NCI-H2227 (cell line): ENCODE measurements around the gene NUP42.
"Not testable (repeated sequence)": the region's sequence is repeated elsewhere in the genome, so short reads cannot be mapped to it uniquely, and the experiment has no call there.

ENCODE experiments used
- DNase-seq: peaks from one replicate; lab custom pipeline; 2025; ENCODE audit not compliant: unreplicated experiment; lab: John Stamatoyannopoulos, UW

The NUP42 gene

DNA sequence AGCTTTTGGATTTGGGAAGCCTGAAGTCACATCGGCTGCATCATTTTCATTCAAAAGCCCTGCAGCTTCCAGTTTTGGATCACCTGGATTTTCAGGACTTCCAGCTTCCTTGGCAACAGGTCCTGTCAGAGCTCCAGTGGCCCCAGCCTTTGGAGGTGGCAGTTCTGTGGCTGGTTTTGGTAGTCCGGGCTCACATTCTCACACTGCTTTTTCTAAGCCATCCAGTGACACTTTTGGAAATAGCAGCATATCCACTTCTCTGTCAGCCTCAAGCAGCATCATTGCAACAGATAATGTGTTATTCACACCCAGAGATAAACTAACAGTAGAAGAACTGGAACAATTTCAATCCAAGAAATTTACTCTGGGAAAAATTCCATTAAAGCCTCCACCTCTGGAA is 18.5 kb downstream of the NUP42 start:
- DNase-seq = no peak

DNA sequence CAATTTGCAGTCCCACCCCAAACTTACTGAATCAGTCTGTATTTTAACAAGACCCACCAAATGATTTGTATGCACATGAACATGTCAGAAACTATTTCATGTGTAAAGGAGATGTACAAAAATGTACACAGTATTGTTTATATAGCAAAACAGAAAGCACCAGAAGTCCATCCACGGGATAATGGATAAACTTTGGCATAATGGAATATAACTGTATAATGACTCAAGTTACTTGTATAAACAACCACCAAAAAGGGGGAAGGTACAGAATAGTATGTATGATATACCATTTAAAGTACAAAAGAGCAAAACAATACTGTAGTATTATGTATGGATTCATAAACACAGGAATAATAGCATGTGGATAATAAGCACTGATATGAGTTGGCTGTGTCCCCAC is 22.4 kb downstream of the NUP42 start:
- DNase-seq = no peak

DNA sequence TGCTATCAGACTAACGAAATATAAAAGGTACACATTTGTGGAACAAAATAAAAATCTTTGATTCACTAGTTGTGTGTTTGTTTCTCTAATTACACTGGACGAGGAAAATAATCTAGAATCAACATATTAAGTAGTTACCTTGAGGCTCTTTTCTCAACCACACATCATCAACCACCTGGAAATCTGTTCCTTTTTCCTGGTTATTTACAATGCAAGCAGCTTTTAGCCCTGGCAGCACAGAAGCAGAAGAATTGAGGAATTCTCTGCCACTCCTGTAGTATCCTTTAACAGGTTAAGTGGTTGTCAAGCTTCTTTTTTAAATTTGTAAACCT is 23.7 kb downstream of the NUP42 start:
- no peak for DNase-seq

DNA sequence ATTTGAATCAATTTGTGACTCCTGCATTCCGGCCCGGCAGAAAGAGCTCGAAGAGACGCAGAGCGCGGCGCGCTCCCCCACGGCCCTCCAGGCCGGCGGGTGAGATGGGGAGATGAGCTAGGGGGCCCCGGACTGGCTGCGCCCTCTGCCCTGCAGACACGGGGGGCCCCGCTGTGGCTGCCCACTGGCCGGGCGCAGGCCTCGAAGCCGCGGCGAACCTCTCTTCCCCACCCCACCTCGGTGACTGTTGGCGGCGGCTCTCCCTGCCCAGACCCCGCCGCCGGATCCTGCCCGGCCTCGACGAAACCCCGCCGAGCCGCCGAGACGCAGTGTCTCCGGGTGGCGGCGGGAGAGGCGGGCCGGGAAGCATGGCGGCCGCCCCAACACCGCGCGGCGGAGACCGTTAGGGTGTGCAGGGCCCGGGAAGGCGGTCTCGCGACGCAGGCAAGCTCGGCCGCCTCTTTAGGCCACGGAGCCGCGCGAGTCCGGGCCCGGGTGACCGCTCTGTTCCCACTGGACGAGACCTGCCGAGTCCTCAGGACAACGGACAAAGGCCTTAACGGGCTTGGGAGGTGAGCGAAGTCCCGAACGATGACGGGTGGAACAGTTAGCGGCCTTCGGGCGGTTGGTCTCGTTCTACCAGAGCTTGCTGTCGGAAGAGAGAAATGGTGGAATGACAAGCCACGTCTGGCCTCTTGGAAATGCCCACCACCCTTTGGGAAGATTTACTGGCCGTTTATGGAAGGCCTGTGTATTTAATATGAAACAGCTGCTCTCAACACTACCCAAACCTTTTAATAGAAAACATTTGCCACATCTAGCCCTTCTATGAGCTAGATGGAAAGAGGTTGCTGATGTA is 24.3 kb downstream of the NUP42 start:
- DNase-seq = peak; percentile 54

DNA sequence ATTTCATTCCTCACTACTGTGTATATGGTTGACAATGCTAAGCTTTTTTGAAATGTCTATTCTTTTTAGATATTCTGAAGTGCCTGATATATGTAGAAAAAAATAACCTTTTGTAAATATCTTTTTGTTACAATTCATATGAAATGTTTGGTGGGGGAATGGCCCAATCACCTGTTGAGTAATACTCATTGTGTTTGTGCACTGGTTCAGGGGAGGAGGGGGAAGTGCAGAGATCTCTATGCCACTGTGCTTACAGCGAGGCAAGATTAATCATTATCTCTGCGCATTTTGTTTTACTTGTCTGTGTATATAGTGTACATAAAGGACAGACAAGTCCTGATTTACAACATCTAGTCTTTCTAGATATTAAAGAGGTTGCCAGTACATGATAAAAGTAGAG is 25.2 kb downstream of the NUP42 start:
- DNase-seq = no peak

DNA sequence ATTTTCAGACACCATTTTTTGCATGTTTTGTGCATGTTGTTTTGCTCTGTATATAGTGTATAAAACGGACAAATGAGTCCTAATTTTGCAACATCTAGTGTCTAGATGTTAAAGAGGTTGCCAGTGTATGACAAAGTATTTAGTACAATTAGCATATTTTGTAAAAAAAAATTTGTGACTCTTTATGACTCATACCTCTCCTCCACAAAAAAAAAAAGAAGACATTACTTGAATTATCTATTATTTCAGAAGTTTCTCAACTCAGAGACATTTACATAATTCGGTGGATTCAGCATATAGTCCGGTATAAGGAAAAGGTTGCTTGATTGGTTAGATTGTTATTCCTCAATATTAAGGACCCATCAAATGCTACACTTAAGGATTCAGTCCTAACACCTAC is 26.0 kb downstream of the NUP42 start:
- no peak for DNase-seq

DNA sequence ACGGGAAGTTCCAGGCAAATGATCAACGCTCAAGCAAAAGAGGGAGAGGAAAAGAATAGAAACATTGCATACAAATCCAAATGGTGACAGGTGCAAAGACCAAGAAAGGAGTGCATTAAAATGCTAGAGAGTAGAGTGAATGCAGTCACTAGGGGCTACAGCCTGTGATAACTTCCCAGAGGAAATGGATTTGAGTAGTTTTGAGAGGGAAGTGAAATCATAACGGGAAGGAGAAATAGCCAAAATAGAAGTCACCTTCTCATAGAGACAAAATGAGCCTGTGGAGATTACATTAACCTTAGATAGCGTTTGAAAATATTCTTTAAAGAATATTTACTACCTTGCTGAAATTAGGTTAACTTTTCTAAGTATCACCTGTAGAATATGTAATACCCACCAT is 26.5 kb downstream of the NUP42 start:
- no peak for DNase-seq

DNA sequence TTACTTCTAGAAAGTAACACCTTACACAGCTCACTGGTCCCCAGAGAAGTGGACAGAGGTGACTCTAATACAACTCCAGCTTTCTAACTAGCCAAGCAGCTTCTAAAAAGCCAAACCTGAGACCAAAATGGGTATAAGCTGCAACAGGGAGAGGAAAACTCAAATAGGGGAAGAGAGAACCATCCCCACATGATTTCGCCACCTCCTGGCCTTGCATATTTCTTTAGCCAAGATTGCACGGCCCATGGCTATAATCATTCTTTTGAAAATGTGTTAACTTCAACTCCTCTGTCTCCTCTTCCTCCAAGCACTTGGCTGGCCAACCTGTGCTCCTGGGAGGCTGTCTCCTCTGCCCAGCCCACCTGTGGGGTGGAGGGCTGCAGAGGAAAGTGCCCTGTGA is 28.7 kb downstream of the NUP42 start:
- no peak for DNase-seq

DNA sequence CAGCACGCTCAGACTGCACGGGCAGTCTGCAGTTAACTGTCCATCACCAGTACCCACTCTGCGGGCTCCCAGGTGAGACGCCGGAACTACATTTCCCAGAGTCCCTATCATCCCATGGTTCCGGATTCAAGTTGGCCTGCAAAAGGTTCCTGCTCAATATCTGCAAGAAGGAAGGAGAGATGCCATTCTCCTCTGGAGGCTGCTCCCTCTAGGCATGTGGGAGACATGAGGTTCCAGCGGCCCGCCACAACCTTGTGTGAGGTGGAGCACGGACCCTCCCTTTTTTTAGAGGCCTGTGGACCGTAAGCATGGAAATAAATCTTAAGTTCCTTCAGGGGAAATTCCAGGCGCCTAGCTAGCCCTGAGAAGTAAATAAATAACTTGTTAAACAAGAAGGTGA is 29.7 kb downstream of the NUP42 start:
- no peak for DNase-seq

DNA sequence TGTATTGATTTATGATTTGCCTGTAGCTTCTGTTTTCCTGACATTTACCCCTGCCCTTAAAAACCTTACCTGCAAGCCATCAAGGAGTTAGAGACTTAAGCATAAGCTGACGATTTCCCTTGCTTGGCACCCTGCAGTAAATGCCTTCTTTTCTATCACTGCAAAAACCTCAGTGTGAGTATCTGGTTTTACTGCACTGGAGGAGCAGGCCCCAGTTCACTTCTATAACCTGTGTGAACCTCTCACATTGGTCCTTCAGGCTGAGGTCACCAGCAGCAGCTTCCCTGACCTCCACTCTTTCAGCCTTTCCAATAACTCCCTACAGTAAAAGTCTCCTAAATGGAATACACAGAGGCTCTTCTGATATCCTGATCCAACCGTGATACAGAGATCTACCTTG is 30.5 kb downstream of the NUP42 start:
- no peak for DNase-seq

DNA sequence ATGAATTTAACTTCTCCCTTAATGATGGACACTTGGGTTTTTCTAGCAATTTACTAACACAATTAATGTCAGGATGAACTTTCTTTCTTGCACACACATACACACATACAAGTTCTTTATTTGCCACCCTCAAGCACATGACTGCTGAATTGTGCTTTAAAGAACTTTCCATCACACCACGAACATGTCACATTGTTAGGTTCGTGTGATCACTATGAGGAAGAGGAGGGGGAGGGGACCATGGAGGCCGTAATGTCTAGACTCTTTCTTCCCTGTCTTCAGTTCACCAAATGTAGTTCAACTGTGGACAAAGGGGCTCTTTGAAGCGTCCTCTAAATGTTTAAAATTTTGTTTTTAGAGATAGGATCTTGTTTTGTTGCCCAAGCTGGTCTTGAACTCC is 31.0 kb downstream of the NUP42 start:
- no peak for DNase-seq

DNA sequence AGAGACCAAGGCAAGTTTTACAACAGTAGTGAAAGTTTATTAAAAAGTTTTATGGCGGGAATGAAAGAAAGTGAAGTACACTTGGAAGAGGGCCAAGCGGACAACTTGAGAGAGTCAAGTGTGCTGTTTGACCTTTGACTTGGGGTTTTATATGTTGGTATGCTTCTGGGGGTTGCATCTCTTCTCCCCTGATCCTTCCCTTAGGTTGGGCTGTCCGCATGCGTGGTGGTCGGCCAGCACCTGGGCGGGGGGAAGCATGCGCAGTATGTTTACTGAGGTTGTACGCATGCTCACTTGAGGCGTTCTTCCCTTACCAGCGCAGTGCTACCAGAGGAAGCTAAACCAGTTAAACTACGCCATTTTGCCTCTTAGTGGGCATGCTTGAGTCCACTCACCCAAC is 31.9 kb downstream of the NUP42 start:
- no peak for DNase-seq

DNA sequence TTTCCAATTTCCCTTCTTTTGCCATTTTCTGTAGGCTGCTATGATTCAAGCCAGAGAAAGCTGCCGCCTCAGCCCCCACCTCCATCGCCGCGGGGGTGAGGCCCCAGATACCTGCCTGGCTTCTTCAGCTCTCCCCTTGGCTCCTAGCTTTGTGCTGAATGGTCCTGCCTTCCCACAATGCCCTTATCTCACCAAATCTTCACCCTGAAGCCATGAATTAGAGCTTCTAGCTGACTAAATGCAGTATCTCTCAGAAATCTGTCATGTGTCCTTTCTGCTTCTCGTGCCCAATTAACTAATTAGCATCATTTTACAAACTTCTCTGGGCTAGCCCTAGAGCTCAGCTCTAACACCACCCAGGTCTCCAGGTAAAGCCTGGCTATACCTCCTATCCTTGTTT is 32.6 kb downstream of the NUP42 start:
- no peak for DNase-seq

DNA sequence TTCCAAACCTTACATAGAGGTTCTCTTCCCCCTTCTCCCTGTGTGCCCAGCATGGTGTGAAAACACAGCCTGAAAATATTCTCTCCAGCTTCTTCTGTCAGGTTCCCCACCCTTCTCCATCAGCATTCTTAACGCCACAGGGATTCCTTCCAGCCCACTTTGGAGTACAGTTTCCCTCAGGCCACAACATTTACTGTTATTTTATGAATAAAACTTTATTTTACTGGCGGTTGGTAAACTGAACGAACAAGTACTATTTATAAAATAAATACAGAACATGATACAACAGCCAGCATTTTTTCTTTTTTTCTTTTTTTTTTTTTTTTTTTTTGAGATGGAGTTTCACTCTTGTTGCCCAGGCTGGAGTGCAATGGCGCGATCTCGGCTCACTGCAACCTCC is 33.1 kb downstream of the NUP42 start:
- no peak for DNase-seq

DNA sequence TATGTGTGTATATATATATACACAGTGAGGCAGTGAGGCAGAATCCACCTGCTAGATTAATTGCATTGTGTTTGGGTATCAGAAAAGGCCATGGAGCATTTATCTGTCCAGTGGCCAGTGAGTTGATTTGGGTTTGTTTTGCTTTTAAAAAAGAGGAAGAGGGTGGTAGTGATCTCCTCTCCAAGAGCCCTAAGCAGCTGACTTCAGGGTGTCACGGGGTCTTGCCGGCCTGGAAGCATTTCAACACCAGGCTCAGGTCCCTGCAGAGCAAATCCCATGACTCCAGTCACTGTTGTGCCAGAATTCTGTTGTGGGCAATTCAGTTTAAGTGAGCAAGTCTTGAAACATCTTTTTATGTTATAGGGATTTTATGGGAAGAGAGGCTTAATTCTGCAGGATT is 34.2 kb downstream of the NUP42 start:
- no peak for DNase-seq

DNA sequence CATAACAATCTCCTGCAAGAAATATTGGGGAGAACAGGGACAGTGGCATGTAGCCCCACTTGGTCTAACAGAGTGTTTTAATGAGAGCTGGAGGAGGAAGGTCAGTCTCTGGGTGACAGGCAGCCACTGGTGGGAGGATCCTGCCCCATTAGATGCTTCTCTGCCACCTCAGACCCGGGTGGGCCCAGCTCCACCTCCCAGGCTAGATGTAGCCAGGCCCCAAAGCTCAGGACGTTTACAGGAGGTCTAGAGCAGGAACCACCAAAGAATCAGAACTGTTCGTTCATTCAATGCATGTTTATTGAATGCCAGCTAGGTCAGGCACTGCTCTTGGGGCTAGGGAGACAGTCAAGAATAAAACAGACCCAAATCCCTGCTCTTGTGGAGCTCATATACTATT is 36.3 kb downstream of the NUP42 start:
- DNase-seq = no peak

DNA sequence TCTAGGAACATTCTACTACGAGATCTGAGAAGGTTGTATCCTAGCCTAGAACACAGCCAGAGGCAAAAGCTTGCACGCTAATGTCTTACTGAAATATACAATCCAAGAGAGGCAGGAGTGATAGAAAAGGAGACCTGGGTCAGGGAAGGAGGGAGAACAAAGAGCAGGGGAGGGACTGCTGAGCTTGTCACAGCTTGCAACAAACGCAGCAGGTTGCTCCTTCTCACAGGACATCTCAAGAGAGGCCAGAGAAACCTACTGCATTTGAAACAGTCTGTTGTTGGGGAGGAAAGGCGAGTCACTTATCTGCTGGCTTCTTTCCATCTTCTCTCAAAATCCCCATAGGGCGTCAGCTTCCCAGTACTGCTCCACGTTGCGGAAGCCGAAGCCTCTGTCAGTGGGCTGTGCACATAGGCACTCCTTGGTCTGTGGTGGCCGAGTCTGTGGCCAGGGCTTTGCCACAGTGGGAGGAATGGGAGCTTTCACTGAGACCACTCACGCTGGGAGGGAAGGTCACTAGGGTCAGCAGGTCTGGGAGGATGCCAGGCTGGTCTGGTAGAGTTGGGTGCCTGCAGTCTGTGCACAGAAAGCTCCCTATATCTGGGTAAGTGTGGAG is 39.0 kb downstream of the NUP42 start:
- no peak for DNase-seq

DNA sequence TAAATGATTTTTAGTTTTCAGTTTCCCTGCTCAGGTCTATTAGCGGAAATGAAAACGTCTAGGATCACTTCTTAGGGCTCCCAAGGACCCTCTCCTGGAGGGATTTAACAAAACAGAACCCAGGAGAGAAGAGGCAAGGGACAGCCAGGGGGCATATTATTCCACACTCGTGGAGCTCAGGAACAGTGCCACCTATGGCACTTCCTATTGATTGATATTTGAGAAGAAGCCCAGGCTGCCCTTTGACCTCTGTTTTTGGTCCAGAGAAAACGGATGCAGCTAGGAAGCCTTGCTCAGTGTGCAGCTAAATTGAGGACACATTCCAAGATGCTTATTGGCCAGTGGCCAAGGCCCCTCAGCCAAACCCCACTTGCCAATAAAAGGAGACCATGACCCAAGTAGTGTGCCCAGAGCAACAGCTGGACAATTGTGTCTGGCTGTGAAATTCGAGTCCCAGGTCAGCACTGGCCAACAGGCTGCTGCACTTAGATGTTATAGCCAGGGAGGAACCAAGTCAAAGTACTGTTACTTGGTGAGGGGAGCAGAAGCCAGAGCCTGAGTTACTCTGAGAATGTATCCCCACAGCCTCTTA is 40.7 kb downstream of the NUP42 start:
- DNase-seq = no peak

DNA sequence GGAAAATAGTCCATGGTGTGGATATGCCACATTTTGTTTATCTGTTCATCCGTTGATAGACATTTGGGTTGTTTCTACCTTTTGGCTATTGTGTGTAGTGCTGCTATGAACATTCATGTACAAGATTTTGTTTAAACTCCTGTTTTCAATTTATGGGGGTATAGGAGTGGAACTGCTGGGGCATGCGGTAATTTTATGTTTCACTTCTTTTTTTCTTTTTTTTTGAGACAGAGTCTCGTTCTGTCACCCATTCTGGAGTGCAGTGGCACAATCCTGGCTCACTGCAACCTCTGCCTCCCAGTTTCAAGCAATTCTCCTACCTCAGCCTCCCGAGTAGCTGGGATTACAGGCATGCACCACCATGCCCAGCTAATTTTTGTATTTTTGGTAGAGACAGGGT is 42.5 kb downstream of the NUP42 start:
- not testable (repeated sequence) for DNase-seq

DNA sequence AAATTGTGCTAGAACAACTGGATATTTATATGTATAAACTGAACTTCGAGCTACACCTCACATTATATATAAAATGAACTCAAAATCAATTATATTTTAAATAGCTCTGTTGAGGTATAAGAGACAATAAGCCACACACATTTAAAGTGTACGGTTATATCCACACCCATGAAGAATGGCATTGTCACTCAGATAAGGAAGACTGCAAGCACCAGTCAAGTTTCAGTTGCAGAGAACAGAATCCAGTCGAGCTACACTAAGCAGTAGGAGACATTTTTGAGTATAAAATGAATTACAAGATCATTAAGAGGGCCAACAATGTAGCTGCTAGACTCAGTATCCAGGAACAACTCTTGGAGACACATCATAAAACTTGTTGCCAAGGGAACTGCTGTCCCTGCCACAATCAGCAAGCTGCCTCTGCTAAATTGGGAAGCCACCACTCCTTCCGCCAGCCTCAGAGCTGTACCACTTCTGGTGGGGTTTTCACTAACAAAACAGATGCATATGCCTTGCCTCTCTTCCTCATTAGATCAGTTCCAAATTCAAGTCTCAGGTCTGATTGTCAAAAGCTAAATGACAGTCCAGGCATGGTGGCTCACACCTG is 45.1 kb downstream of the NUP42 start:
- DNase-seq = no peak

DNA sequence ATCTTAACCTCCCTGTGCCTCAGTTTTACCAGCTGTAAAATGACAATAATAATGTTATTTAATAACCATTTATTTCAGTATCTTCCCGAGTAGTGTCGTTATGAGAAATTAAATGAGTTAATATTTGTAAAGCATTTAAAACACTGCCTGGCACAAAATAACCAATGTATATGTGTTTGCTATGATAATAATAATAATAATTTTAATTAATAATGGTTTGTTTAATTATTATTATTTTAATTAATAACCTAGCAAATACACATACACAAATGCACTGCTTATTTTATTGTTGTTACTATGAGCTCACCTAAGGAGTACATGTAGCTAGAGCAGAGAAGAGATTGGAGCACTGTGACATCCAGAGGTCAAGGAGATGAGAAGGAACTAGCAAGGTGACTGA is 46.6 kb downstream of the NUP42 start:
- no peak for DNase-seq

DNA sequence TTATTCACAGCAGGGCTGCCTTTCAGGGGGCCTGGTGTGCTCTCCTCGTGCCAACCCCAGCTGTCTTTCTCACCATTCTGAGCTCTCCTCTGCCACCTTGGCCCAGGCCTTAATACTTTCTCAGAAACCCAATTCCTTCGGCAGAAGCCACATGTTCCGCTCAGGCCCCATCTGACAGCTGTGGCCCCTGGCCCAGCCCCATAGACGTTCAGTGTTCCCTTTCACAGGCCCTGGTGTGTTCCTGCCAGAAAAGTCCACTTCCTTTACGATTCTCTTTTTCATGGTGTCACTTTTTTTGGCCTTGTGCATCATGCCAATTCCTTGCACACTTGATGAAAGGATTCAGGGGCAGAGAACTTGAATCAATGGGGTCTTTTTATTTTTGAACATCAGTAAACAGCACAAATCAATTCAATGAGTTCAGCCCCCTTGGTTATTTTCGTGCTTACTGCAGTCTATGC is 48.8 kb downstream of the NUP42 start:
- no peak for DNase-seq
